ENCODE results near the gene GUCA1C. TPM values are rescaled to one million over a fixed set of nuclear protein-coding genes. Genes with fewer than 3 reads are reported as not detected.

GUCA1C gene, protein sequence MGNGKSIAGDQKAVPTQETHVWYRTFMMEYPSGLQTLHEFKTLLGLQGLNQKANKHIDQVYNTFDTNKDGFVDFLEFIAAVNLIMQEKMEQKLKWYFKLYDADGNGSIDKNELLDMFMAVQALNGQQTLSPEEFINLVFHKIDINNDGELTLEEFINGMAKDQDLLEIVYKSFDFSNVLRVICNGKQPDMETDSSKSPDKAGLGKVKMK
- total RNA-seq (2014; rRNA removed) (not detected in 2 replicates), Bru-seq, nascent RNA (not detected), BruChase-seq, experiment 1, labeled RNA remaining after a 6-hour chase (not detected), BruChase-seq, experiment 2, labeled RNA remaining after a 2-hour chase (not detected)
- long read RNA-seq: 0 reads

- ChIA-PET POLR2A (ENCODE audit: unreplicated experiment) (no interaction called here), CTCF (no interaction called here)
- Histone ChIP-seq H3K4me2 (ENCODE audit: low read length) (no peak within 1 kb of the TSS), H4K20me1 (ENCODE audit: low read length) (no peaks in the 10 kb centered on the region), H3K9me2 (replicated peaks; ENCODE audit: low read length) (no peaks in the 10 kb centered on the region), H3K9ac (ENCODE audit: low read length) (no peak within 1 kb of the TSS), H3K4me3 (ENCODE audit: low read length) (no peak within 1 kb of the TSS), H3K9me3 (ENCODE audit: low read length) (no peaks in the 10 kb centered on the region), H3K4me1 (ENCODE audit: insufficient read depth, low read length) (no peaks in the 10 kb centered on the region), H3K27me3 (ENCODE audit: low read length) (peaks cover 30% of the 10 kb centered on the region; the same call in 1 of the 2 replicates), H3K27ac (ENCODE audit: low read length) (no peak within 1 kb of the TSS), H2AFZ (ENCODE audit: low read length) (no peak within 1 kb of the TSS), H3K79me2 (ENCODE audit: low read length) (no peaks in the 10 kb centered on the region), H3F3A (ENCODE audit: low read length, unreplicated experiment) (no peaks in the 10 kb centered on the region), H3K36me3 (ENCODE audit: low read depth, low read length) (no peaks in the 10 kb centered on the region)
- TF ChIP-seq CTCF (conservative IDR thresholded peaks at IDR 0.05; ENCODE audit: low read depth, low read length) (no peak), EZH2 (IDR thresholded peaks at IDR 0.05; ENCODE audit: low read length, unreplicated experiment) (no peak), EZH2phosphoT487 (IDR thresholded peaks at IDR 0.05; ENCODE audit: borderline replicate concordance, low read length) (no peak)
- DNase-seq (no peak), ATAC-seq (no peak)
- intact Hi-C loops (cut with micrococcal nuclease): no loop called here
- no TSS peak for BruUV-seq (replicated peaks)
Observed at GRCh38 chr3:108953700-108954099, at the start of gene GUCA1C. Gene GUCA1C (minus strand): TSS chr3:108953879. CDS start chr3:108953762, 117 bp downstream.

DNA sequence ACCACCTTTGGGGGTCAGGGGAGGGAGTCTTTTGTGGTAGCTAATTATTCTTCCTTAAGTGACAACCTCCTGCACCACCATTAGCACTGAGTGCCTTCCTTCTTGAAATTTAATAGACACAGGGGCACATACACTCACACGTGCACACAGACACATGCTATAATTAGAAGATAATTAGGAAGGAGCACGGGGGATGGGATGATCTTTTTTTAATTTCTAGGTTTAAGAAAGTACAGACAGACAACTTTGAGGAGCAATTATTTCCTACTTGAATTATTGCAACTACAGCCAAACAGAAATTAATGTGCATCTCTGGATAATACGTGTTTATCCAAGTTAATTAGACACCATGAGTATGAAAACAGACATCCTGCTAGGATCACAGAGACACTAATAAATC is 44.8 kb upstream of the GUCA1C start:
- no TSS peak for BruUV-seq (replicated peaks)

More for the DNA sequence above, 44.8 kb upstream of the GUCA1C start:
- H3K79me2 ChIP-seq (ENCODE audit: low read length): no peaks in the 10 kb centered on the region
- no peak overlapping the region for H2AFZ ChIP-seq (ENCODE audit: low read length)
- no peaks in the 10 kb centered on the region for H3K36me3 ChIP-seq (ENCODE audit: low read depth, low read length)
- H3K4me2 ChIP-seq (ENCODE audit: low read length): no peak overlapping the region
- no peaks in the 10 kb centered on the region for H3K9me2 ChIP-seq (replicated peaks; ENCODE audit: low read length)
- no peaks in the 10 kb centered on the region for H3K4me1 ChIP-seq (ENCODE audit: insufficient read depth, low read length)
- H3K4me3 ChIP-seq (ENCODE audit: low read length): no peak overlapping the region
- no peak for ATAC-seq
- H3K9me3 ChIP-seq (ENCODE audit: low read length): no peaks in the 10 kb centered on the region
- H4K20me1 ChIP-seq (ENCODE audit: low read length): no peaks in the 10 kb centered on the region
- ChIA-PET CTCF (no interaction called here), POLR2A (ENCODE audit: unreplicated experiment) (no interaction called here)
- intact Hi-C loops (cut with micrococcal nuclease): no loop called here
- H3K27ac ChIP-seq (ENCODE audit: low read length): no peak overlapping the region
- no peaks in the 10 kb centered on the region for H3F3A ChIP-seq (ENCODE audit: low read length, unreplicated experiment)
- H3K27me3 ChIP-seq (ENCODE audit: low read length): peaks cover 65% of the 10 kb centered on the region
- no peak for DNase-seq
- no peak overlapping the region for H3K9ac ChIP-seq (ENCODE audit: low read length)
- TF ChIP-seq CTCF (conservative IDR thresholded peaks at IDR 0.05; ENCODE audit: low read depth, low read length) (no peak), EZH2phosphoT487 (IDR thresholded peaks at IDR 0.05; ENCODE audit: borderline replicate concordance, low read length) (no peak), EZH2 (IDR thresholded peaks at IDR 0.05; ENCODE audit: low read length, unreplicated experiment) (no peak)

Data from PC-3 (cell line).